ENCODE measurements around the gene ST6GALNAC6. TPM values are rescaled to one million over a fixed set of nuclear protein-coding genes. Genes with fewer than 3 reads are reported as not detected.

Gene ST6GALNAC6
- total RNA-seq, 1 experiment from 2014 or later = 24.5 TPM

DNA sequence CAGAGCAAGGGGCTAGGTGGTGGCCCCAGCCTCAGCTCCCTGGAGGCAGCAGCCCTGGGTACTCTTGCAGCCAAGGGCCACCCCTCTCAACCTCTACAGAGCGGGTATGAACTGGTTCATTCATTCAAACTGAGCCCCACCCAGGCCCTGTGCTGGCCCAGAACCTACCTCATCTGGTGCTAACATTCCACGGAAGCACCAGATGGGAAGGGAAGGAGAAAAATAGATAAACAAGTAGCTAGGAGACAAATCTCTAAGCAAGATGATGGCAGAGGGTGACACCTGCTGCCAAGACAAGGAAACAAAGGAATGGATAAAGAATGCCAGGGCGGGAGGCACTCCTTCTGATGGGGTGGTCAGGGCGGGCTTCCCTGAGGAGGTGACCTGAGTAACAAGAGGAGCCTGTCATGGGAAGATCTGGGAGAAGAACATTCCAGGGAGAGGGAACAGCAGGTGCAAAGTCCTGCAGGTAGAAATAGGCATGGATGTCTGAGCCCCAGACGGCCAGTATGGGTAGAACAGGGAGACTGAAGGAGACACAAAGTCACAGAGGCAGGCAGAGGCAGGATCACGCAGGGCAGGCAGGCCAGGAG, 11.3 kb upstream of the ST6GALNAC6 start:
- H4K20me1 ChIP-seq (ENCODE audit: insufficient read depth) = no peaks in the 10 kb centered on the region
- no peak overlapping the region for H3K9ac ChIP-seq (ENCODE audit: low read length)
- no peaks in the 10 kb centered on the region for H3K27me3 ChIP-seq (ENCODE audit: insufficient read depth, low read length)
- no peak for DNase-seq (ENCODE audit: low read depth, low spot score)
- no peak overlapping the region for H3K27ac ChIP-seq (ENCODE audit: low read depth, low read length)
- H3K4me1 ChIP-seq (ENCODE audit: control insufficient read depth in 1 of 2, insufficient read depth in 2 of 2, low read length in 2 of 2) = peaks cover 7 to 14% of the 10 kb centered on the region in 2 experiments
- H3K9me2 ChIP-seq (ENCODE audit: insufficient read depth) = no peaks in the 10 kb centered on the region
- no TSS peak for BruUV-seq (replicated peaks)
- ChIA-PET POLR2A (no interaction called here), RAD21 (ENCODE audit: low non-redundant PET in 1 of 2, low total read pairs in 2 of 2, uncharacterized antibody in 2 of 2, unreplicated experiment in 2 of 2) (no interaction called here), CTCF (interaction anchor here (1.1 to 1.6 kb wide), 2 partner anchors 41 to 176 kb away, joined by 3 to 4 read pairs; partner anchors contain the start of gene TOR2A)
- TF ChIP-seq, protein P1, sequence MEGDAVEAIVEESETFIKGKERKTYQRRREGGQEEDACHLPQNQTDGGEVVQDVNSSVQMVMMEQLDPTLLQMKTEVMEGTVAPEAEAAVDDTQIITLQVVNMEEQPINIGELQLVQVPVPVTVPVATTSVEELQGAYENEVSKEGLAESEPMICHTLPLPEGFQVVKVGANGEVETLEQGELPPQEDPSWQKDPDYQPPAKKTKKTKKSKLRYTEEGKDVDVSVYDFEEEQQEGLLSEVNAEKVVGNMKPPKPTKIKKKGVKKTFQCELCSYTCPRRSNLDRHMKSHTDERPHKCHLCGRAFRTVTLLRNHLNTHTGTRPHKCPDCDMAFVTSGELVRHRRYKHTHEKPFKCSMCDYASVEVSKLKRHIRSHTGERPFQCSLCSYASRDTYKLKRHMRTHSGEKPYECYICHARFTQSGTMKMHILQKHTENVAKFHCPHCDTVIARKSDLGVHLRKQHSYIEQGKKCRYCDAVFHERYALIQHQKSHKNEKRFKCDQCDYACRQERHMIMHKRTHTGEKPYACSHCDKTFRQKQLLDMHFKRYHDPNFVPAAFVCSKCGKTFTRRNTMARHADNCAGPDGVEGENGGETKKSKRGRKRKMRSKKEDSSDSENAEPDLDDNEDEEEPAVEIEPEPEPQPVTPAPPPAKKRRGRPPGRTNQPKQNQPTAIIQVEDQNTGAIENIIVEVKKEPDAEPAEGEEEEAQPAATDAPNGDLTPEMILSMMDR (IDR thresholded peaks at IDR 0.05 in 2 of 3, conservative IDR thresholded peaks at IDR 0.05 in 1 of 3; ENCODE audit: borderline replicate concordance in 1 of 3, insufficient read depth in 1 of 3, low read depth in 2 of 3, low read length in 2 of 3) = 0 out of 6 replicates have a peak, but pooled peaks of 2 of the 3 experiments have one; percentile 17 to 18
- TF ChIP-seq, protein P2, sequence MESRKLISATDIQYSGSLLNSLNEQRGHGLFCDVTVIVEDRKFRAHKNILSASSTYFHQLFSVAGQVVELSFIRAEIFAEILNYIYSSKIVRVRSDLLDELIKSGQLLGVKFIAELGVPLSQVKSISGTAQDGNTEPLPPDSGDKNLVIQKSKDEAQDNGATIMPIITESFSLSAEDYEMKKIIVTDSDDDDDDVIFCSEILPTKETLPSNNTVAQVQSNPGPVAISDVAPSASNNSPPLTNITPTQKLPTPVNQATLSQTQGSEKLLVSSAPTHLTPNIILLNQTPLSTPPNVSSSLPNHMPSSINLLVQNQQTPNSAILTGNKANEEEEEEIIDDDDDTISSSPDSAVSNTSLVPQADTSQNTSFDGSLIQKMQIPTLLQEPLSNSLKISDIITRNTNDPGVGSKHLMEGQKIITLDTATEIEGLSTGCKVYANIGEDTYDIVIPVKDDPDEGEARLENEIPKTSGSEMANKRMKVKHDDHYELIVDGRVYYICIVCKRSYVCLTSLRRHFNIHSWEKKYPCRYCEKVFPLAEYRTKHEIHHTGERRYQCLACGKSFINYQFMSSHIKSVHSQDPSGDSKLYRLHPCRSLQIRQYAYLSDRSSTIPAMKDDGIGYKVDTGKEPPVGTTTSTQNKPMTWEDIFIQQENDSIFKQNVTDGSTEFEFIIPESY (IDR thresholded peaks at IDR 0.05; ENCODE audit: extremely low read depth, insufficient replicate concordance, low read length) = no peak
- no peaks in the 10 kb centered on the region for H3K9me3 ChIP-seq (ENCODE audit: control insufficient read depth in 1 of 2, insufficient read depth in 1 of 2, low read depth in 1 of 2, low read length in 2 of 2)
- intact Hi-C loops (cut with micrococcal nuclease) = no loop called here
- H3K4me3 ChIP-seq (replicated peaks in 1 of 2; ENCODE audit: low read depth in 1 of 2, low read length in 2 of 2) = no peak overlapping the region
- peaks cover 9% of the 10 kb centered on the region; the same call in 1 of the 2 replicates for H3K79me2 ChIP-seq (ENCODE audit: insufficient read depth, low read length)
- peak; percentile 48; the same call in 1 of the 2 replicates for ATAC-seq
- peaks cover 3 to 32% of the 10 kb centered on the region in 2 experiments; a peak in 2 of 4 replicates for H3K36me3 ChIP-seq (ENCODE audit: control insufficient read depth in 1 of 2, insufficient read depth in 2 of 2, low read length in 2 of 2)
- no peak overlapping the region for H2AFZ ChIP-seq (ENCODE audit: low read depth, low read length, poor library complexity, severe bottlenecking)
- no peak overlapping the region for H3K4me2 ChIP-seq (ENCODE audit: low read length)
